SU-DHL-6 (cell line): ENCODE results near the gene SSRP1.
"Not testable (repeated sequence)": the region's sequence is repeated elsewhere in the genome, so short reads cannot be mapped to it uniquely, and the experiment has no call there.

Experiments used
- H2AFZ ChIP-seq: fragments of 200-600 bp; sonication (generic); 2 replicates; pipeline ENCODE4 v1.6.1; 2014; ENCODE audit warnings: low read depth, mild to moderate bottlenecking, moderate library complexity, mixed read lengths, antibody characterized with exemption, low read length; ENCODE audit not compliant: severe bottlenecking
- H3F3A ChIP-seq: fragments of 200-600 bp; shearing (Covaris generic); 2 replicates; pipeline ENCODE4 v1.6.0; 2016; ENCODE audit warnings: antibody characterized with exemption, mild to moderate bottlenecking; ENCODE audit not compliant: insufficient read depth
- H3K27ac ChIP-seq: fragments of 200-600 bp; sonication (generic); 2 replicates; pipeline ENCODE4 v1.5.1; 2016; ENCODE audit warnings: low read depth, mild to moderate bottlenecking, low read length, moderate library complexity, mixed read lengths
- H3K27me3 ChIP-seq: fragments of 200-600 bp; sonication (generic), shearing (Covaris generic); 2 replicates; pipeline ENCODE4 v1.6.0; 2014; ENCODE audit warnings: mild to moderate bottlenecking, low read length
- H3K36me3 ChIP-seq: fragments of 200-600 bp; sonication (generic); 2 replicates; pipeline ENCODE4 v1.6.1; 2014; ENCODE audit warnings: mild to moderate bottlenecking, low read length, mixed read lengths
- H3K4me2 ChIP-seq: fragments of 300-600, 200-600 bp; shearing (Covaris generic), sonication (generic); 2 replicates; pipeline ENCODE4 v1.6.0; 2014; ENCODE audit warnings: low read length, low read depth, mild to moderate bottlenecking; ENCODE audit not compliant: poor library complexity, severe bottlenecking
- H3K4me3 ChIP-seq: fragments of 200-600 bp; sonication (generic); 2 replicates; pipeline ENCODE4 v1.5.1; 2014; ENCODE audit warnings: antibody characterized with exemption, low read length, mild to moderate bottlenecking, mixed read lengths; ENCODE audit not compliant: insufficient read depth, poor library complexity, severe bottlenecking
- H3K79me2 ChIP-seq: fragments of 200-600 bp; sonication (generic); 2 replicates; pipeline ENCODE4 v1.6.1; 2014; ENCODE audit warnings: mild to moderate bottlenecking, low read length, moderate library complexity; ENCODE audit not compliant: insufficient read depth
- H3K9ac ChIP-seq: fragments of 200-600 bp; sonication (generic); 2 replicates; pipeline ENCODE4 v1.7.0; 2014; ENCODE audit warnings: mild to moderate bottlenecking, low read length
- H3K9me2 ChIP-seq: fragments of 200-600 bp; sonication (generic); replicated peaks from 2 replicates; pipeline ENCODE4 v1.6.1; 2014; ENCODE audit warnings: low read length; ENCODE audit not compliant: insufficient read depth
- H3K9me3 ChIP-seq: fragments of 200-600 bp; sonication (generic); 2 replicates; pipeline ENCODE4 v1.6.1; 2014; ENCODE audit warnings: low read length, mixed read lengths; ENCODE audit not compliant: insufficient read depth
- H4K20me1 ChIP-seq: fragments of 200-600 bp; sonication (generic); 2 replicates; pipeline ENCODE4 v1.6.1; 2014; ENCODE audit warnings: low read depth, mild to moderate bottlenecking, antibody characterized with exemption, low read length, moderate library complexity, mixed read lengths
- CTCF ChIP-seq: fragments of 200-600 bp; sonication (generic); IDR thresholded peaks from one replicate; pipeline ENCODE4 v1.5.1; 2017; ENCODE audit warnings: antibody characterized with exemption, mild to moderate bottlenecking, low read length, moderate library complexity; ENCODE audit not compliant: insufficient read depth, poor library complexity, severe bottlenecking
- EZH2phosphoT487 ChIP-seq: fragments of 200-600 bp; sonication (generic), shearing (Covaris generic); conservative IDR thresholded peaks from 2 replicates; pipeline ENCODE4 v1.6.1; 2018; ENCODE audit warnings: mild to moderate bottlenecking, antibody characterized with exemption, low read length, moderate library complexity, mixed read lengths

SSRP1 gene

GRCh38 chr11:57364851-57365660 lies 29.4 kb upstream of the SSRP1 start:
- H3K79me2 ChIP-seq, result no peaks in the 10 kb centered on the region
- H3K4me3 ChIP-seq, result no peak overlapping the region
- TF ChIP-seq EZH2phosphoT487 (no peak), CTCF (no peak)
- H3K4me2 ChIP-seq, result no peak overlapping the region
- H3K27ac ChIP-seq, result no peak overlapping the region
- no peaks in the 10 kb centered on the region for H3F3A ChIP-seq
- H3K9me2 ChIP-seq, result no peaks in the 10 kb centered on the region
- no peaks in the 10 kb centered on the region for H3K9me3 ChIP-seq
- no peaks in the 10 kb centered on the region for H3K36me3 ChIP-seq
- H4K20me1 ChIP-seq, result no peaks in the 10 kb centered on the region
- no peak overlapping the region for H2AFZ ChIP-seq
- H3K9ac ChIP-seq, result no peak overlapping the region
- H3K27me3 ChIP-seq, result no peaks in the 10 kb centered on the region

GRCh38 chr11:57363131-57364080 lies 27.7 kb upstream of the SSRP1 start:
- Histone ChIP-seq H3K27ac (no peak overlapping the region), H3K4me3 (no peak overlapping the region), H4K20me1 (no peaks in the 10 kb centered on the region), H3F3A (no peaks in the 10 kb centered on the region), H3K9me3 (no peaks in the 10 kb centered on the region), H3K36me3 (no peaks in the 10 kb centered on the region), H2AFZ (no peak overlapping the region), H3K9ac (no peak overlapping the region), H3K79me2 (no peaks in the 10 kb centered on the region), H3K27me3 (no peaks in the 10 kb centered on the region), H3K9me2 (no peaks in the 10 kb centered on the region), H3K4me2 (no peak overlapping the region)
- no peak for TF ChIP-seq CTCF
- no peak for TF ChIP-seq EZH2phosphoT487

- no peaks in the 10 kb centered on the region for H3K79me2 ChIP-seq
- no peaks in the 10 kb centered on the region for H3F3A ChIP-seq
- H3K27ac ChIP-seq, result no peak overlapping the region
- H4K20me1 ChIP-seq, result no peaks in the 10 kb centered on the region
- no peak overlapping the region for H3K9ac ChIP-seq
- H3K4me3 ChIP-seq, result no peak overlapping the region
- no peak overlapping the region for H2AFZ ChIP-seq
- no peaks in the 10 kb centered on the region for H3K9me3 ChIP-seq
- no peak overlapping the region for H3K4me2 ChIP-seq
- H3K36me3 ChIP-seq, result no peaks in the 10 kb centered on the region
- no peaks in the 10 kb centered on the region for H3K9me2 ChIP-seq
- no peaks in the 10 kb centered on the region for H3K27me3 ChIP-seq
- no peak for TF ChIP-seq EZH2phosphoT487
- no peak for TF ChIP-seq CTCF
These were observed 26.2 kb upstream of the SSRP1 start for GRCh38 chr11:57361926-57362325.

GRCh38 chr11:57361420-57361819 lies 25.7 kb upstream of the SSRP1 start:
- not testable (repeated sequence) for H3K9me2 ChIP-seq, H3K27me3 ChIP-seq, H3K36me3 ChIP-seq, H3F3A ChIP-seq, H3K79me2 ChIP-seq, H3K9me3 ChIP-seq, H3K9ac ChIP-seq, H4K20me1 ChIP-seq, H2AFZ ChIP-seq, H3K4me3 ChIP-seq, H3K4me2 ChIP-seq, H3K27ac ChIP-seq
